Uterus (tissue), 2 donors: ENCODE results near the gene BCAS3.

Experiments
- POLR2A ChIP-seq, 2 donors: fragments of 450-650 bp; IDR thresholded peaks; one replicate each; pipeline ENCODE4 v1.6.1; 2016; ENCODE audit warnings: antibody characterized with exemption in 2 of 2, mild to moderate bottlenecking in 1 of 2, moderate library complexity in 1 of 2
- TF ChIP-seq, protein P1 (sequence below), 4 experiments: fragments of 200-600 bp in 2 of 4; fragments of 450-650 bp in 2 of 4; sonication (generic) in 2 of 4; IDR thresholded peaks; one replicate each; pipeline ENCODE4 v1.5.1; 2016 to 2019; ENCODE audit warnings: antibody characterized with exemption in 4 of 4, mild to moderate bottlenecking in 2 of 4, moderate library complexity in 1 of 4

GRCh38 chr17:60827943-60828342, 150.3 kb downstream of the BCAS3 start:
- TF ChIP-seq, protein P1, sequence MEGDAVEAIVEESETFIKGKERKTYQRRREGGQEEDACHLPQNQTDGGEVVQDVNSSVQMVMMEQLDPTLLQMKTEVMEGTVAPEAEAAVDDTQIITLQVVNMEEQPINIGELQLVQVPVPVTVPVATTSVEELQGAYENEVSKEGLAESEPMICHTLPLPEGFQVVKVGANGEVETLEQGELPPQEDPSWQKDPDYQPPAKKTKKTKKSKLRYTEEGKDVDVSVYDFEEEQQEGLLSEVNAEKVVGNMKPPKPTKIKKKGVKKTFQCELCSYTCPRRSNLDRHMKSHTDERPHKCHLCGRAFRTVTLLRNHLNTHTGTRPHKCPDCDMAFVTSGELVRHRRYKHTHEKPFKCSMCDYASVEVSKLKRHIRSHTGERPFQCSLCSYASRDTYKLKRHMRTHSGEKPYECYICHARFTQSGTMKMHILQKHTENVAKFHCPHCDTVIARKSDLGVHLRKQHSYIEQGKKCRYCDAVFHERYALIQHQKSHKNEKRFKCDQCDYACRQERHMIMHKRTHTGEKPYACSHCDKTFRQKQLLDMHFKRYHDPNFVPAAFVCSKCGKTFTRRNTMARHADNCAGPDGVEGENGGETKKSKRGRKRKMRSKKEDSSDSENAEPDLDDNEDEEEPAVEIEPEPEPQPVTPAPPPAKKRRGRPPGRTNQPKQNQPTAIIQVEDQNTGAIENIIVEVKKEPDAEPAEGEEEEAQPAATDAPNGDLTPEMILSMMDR (IDR thresholded peaks at IDR 0.05), result no peak
- TF ChIP-seq POLR2A (IDR thresholded peaks at IDR 0.05), result no peak
